8988T (cell line): Measurements from ENCODE around the gene GRHL1.
A peak's percentile ranks its signal among the peaks of the same experiment; 100 is the strongest.

Experiments
- DNase-seq: peaks from one replicate; pipeline ENCODE4 v3.0.0; 2011

Gene GRHL1

GRCh38 chr2:10047616-10048500 lies 96.4 kb downstream of the GRHL1 start:
- DNase-seq = no peak

GRCh38 chr2:10048501-10049171 lies 97.1 kb downstream of the GRHL1 start:
- DNase-seq = peak; percentile 54
